GM23248 (cell line): ENCODE data around the gene DGKQ.

Source experiments
- EZH2 ChIP-seq: fragments of 200-600 bp; sonication (generic); IDR thresholded peaks from 2 replicates; pipeline ENCODE4 v1.6.1; 2018; ENCODE audit warnings: antibody characterized with exemption, mild to moderate bottlenecking; ENCODE audit not compliant: insufficient read depth, poor library complexity, severe bottlenecking
- EZH2phosphoT487 ChIP-seq: fragments of 200-600 bp; sonication (generic); IDR thresholded peaks from 2 replicates; pipeline ENCODE4 v1.6.1; 2018; ENCODE audit warnings: antibody characterized with exemption, moderate library complexity, mild to moderate bottlenecking, low read depth; ENCODE audit not compliant: insufficient read depth

GRCh38 chr4:1003271-1004070 lies 30.1 kb upstream of the DGKQ start:
- TF ChIP-seq EZH2phosphoT487 (no peak), EZH2 (no peak)
